ENCODE results near the gene ARHGAP5. TPM values are rescaled to one million over a fixed set of nuclear protein-coding genes. Genes with fewer than 3 reads are reported as not detected.

ARHGAP5 gene
- total and polyA plus RNA-seq, 9 of the 15 experiments (the other 6 are each of a cell fraction or from before 2014, with no cell fraction given): 3.1 to 21.8 (median 12.1) TPM

GRCh38 chr14:32076278-32077080 lies 625 bp upstream of the ARHGAP5 start (continued):
- TF ChIP-seq JUND (IDR thresholded peaks at IDR 0.05; ENCODE audit: borderline replicate concordance, low read depth, low read length) (no peak), JUND (tag; IDR thresholded peaks at IDR 0.05; ENCODE audit: borderline replicate concordance, low read depth, low read length) (no peak), NFRKB (IDR thresholded peaks at IDR 0.05; ENCODE audit: low read depth) (peak; percentile 86; the same call in 1 of the 2 replicates), SPI1 (IDR thresholded peaks at IDR 0.05; ENCODE audit: borderline replicate concordance, low read depth, low read length) (no peak), ZBTB5 (IDR thresholded peaks at IDR 0.05) (no peak), ZNF785 (CRISPR knock-in tag; IDR thresholded peaks at IDR 0.05) (no peak), CAMTA2 (CRISPR knock-in tag; conservative IDR thresholded peaks at IDR 0.05) (no peak), ILK (tag; IDR thresholded peaks at IDR 0.05; ENCODE audit: borderline replicate concordance, low read depth) (no peak), ETS2 (tag; IDR thresholded peaks at IDR 0.05; ENCODE audit: borderline replicate concordance, poor library complexity, severe bottlenecking) (no peak), KLF13 (tag; IDR thresholded peaks at IDR 0.05; ENCODE audit: borderline replicate concordance, low read depth) (no peak), ZNF398 (CRISPR knock-in tag; IDR thresholded peaks at IDR 0.05) (no peak), ZHX1 (conservative IDR thresholded peaks at IDR 0.05; ENCODE audit: low read length) (no peak), FOXK1 (CRISPR knock-in tag; IDR thresholded peaks at IDR 0.05; ENCODE audit: borderline replicate concordance) (no peak), MAFG (tag; conservative IDR thresholded peaks at IDR 0.05) (no peak), SNAPC5 (CRISPR knock-in tag; IDR thresholded peaks at IDR 0.05) (no peak), HDAC8 (tag; IDR thresholded peaks at IDR 0.05) (no peak), RCOR1 (IDR thresholded peaks at IDR 0.05; ENCODE audit: borderline replicate concordance in 1 of 2, low read depth in 2 of 2, low read length in 2 of 2) (peak in 1 of 2 experiments; percentile 12; a peak in 1 of 4 replicates), ZBTB8A (IDR thresholded peaks at IDR 0.05; ENCODE audit: partially characterized antibody) (no peak), HNRNPH1 (optimal IDR thresholded peaks at IDR 0.05; ENCODE audit: low read depth, low read length) (no peak), SNIP1 (IDR thresholded peaks at IDR 0.05; ENCODE audit: low read depth) (no peak)

Measured in K562 (cell line).